Right cardiac atrium (tissue), 5 donors: ENCODE measurements around the gene IL17F. TPM values are rescaled to one million over a fixed set of nuclear protein-coding genes. Genes with fewer than 3 reads are reported as not detected.

ENCODE experiments used
- ATAC-seq, 2 donors: fragments of 200-7000 bp; cut with Tn5 transposase; one replicate each; pipeline versions ENCODE4 v1.8.0 to v1.9.1; 2020; ENCODE audit warnings: moderate library complexity in 2 of 2, mild to moderate bottlenecking in 1 of 2
- DNase-seq, 3 donors: peaks; one replicate each; pipeline ENCODE4 v3.0.0-alpha.2; 2020
- H3K27ac ChIP-seq: one replicate; pipeline ENCODE4 v1.5.1; 2013; ENCODE audit warnings: mild to moderate bottlenecking, low read length, control low read depth, moderate library complexity
- H3K27me3 ChIP-seq: one replicate; pipeline ENCODE4 v1.6.1; 2013; ENCODE audit not compliant: control insufficient read depth, insufficient read depth
- H3K4me1 ChIP-seq: one replicate; pipeline ENCODE4 v1.6.1; 2013; ENCODE audit warnings: low read length; ENCODE audit not compliant: control insufficient read depth, insufficient read depth
- H3K4me3 ChIP-seq: one replicate; pipeline ENCODE4 v1.5.1; 2013; ENCODE audit warnings: low read length, control low read depth
- H3K9me3 ChIP-seq: one replicate; pipeline ENCODE4 v1.6.1; 2013; ENCODE audit warnings: low read length; ENCODE audit not compliant: control insufficient read depth
- WGBS: extraction: QIAGEN DNeasy Blood & Tissue Kit; methylation state at CpG from one replicate; pipeline ENCODE4 v1.1.7; 2013; 5-methylcytosine and 5-hydroxymethylcytosine counted together
- intact Hi-C, 4 donors: fragments of 100-400 bp; cut with DNase I; formaldehyde crosslinking; loops; one replicate each; pipeline versions ENCODE4 v1.11.0 to v1.14.0; 2022 to 2023
- polyA plus RNA-seq: library from polyadenylated mRNA; stranded (reverse); fragments of 200-250 nt; gene quantifications from one replicate; pipeline ENCODE4 v1.2.3, GENCODE V29; 2013
- total RNA-seq, 4 donors: library from RNA; stranded (reverse); fragmentation: NEBNext Ultra II Directional; extraction: Animal tissue kit (Norgen Biotek cat#: 25700); gene quantifications; one replicate each; pipeline ENCODE4 v1.2.1, GENCODE V29; 2021
- donor health status: healthy with polysubstance abuse.
- donor health status: DM: no; HTN: yes; CAD: no.
- donor health status: DM: no; HTN: no; CAD: no.
- donor health status: DM: no; HTN: yes; CAD: no; lungs with severe emphysema.
- donor health status: DM: yes; HTN: yes; CAD: no.

The IL17F gene
- total and polyA plus RNA-seq, 5 donors, result not detected

DNA sequence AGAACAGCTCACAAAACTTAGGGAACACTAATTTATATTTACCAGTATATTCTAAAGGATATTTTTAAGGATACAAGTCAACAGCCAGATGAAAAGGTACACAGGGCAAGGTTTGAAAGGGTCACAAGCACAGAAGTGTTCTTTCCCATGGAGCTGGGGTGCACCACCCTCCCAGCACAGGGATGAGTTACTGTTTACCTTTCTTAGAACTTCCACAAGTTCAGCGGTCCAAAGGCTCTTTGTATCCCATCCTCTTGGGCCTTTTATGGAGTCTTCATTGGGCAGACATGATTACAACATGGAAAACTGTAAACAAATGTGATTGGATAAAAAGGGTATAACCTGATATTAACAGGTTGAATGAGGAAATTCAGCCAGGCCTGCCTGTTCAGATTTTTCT lies 1.1 kb upstream of the IL17F start:
- DNase-seq (no peak), ATAC-seq (no peak)
- H3K4me1 ChIP-seq, result no peaks in the 10 kb centered on the region
- H3K4me3 ChIP-seq, result no peak overlapping the region
- H3K9me3 ChIP-seq, result no peaks in the 10 kb centered on the region
- H3K27me3 ChIP-seq, result no peaks in the 10 kb centered on the region
- intact Hi-C loops, result no loop called here
- H3K27ac ChIP-seq, result no peak overlapping the region
- WGBS, result 88% methylated on average over 1 of the region's 1 CpG

DNA sequence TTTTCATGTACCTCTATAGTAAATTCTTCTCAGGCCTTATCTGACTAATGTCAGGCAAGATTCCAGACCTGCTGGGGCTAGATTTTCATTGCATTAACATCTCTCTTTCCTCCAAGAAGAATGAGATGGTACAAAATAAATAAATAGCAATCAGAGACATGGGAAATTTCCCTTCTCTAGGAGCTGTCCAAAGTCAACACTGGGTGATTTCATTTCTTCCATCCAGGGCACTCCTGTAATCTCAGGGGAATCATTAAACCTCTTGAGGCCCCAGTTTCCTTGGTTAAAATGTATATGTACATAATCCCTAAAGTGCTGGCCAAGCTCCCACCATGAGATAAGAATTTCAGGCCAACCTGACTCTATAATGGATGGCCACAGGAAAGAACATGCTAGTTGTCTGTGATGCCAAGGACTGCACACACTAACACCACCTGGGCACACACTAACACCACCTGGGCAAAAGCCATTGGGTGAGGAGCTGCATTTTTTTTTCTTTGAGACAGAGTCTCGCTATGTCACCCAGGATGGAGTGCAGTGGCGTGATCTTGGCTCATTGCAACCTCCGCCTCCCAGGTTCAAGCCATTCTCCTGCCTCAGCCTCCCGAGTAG lies 912 bp downstream of the IL17F start:
- no peaks in the 10 kb centered on the region for H3K9me3 ChIP-seq
- no peak for ATAC-seq
- H3K27me3 ChIP-seq, result no peaks in the 10 kb centered on the region
- H3K4me3 ChIP-seq, result no peak overlapping the region
- no peak overlapping the region for H3K27ac ChIP-seq
- 94% methylated on average over 4 of the region's 4 CpGs for WGBS
- no peak for DNase-seq
- intact Hi-C loops, result no loop called here
- H3K4me1 ChIP-seq, result no peaks in the 10 kb centered on the region

DNA sequence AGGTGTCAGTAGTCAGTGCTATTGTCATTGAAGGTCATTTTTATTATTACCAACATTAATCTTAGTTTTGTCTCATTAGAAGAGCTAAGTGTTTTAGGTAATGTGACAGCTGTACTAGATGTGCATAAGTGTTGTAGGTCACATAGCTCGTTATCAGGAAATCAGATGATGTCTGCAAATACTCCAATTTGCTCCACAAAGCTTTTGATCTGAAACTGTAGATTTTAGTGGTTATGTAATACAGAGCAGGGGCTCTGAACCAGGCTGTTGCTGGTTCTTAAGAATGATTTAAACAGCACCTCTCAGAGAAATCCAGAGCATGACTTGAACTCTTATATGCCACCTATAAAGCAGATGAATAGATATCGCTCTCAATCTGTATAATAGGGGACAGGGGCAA lies 2.5 kb downstream of the IL17F start:
- Histone ChIP-seq H3K27me3 (no peaks in the 10 kb centered on the region), H3K9me3 (no peaks in the 10 kb centered on the region), H3K4me3 (no peak overlapping the region), H3K4me1 (no peaks in the 10 kb centered on the region), H3K27ac (no peak overlapping the region)
- WGBS, result 71% methylated on average over 2 of the region's 2 CpGs
- intact Hi-C loops, result no loop called here
- ATAC-seq (no peak), DNase-seq (no peak)

DNA sequence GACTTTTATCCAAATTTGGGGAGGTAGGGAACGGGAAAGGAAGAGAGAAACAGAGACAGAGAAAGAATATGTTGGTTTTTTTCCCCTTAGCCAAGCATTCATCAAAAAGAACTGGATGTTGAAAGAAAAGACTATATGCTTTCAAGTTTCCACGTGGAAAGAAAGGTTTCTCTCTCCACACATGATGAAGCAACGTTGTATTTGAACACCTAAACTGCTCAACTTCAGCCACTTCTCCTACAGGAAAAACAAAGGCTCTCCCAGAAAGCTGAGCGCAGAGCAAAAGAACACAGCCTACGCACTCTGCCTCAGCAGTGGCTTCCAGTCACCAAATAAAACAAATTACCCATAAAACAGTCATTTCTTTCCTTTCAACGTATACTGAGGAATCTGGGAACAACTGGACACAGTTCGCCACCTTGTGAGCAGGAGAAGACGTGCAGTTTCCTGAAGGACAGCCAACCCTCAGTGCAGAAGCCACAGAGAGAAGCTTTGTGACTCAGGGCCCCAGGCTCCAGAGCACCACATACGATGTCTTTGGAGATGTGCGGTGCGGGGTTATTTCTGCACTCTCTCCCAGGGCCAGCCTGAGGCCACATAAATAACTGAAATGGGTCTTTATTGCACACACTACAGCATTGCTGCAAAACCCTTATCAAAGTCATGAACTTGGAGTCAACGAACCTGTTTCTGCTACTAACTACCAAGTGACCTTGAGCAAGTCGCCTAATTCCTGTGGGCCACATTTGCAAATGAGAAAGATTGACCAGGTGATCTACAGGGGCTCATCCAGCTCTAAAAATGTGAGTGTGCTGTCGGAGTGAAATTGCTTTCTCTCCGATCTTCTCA lies 10.1 kb downstream of the IL17F start:
- Histone ChIP-seq H3K27me3 (no peaks in the 10 kb centered on the region), H3K4me1 (no peaks in the 10 kb centered on the region), H3K9me3 (no peaks in the 10 kb centered on the region), H3K4me3 (no peak overlapping the region), H3K27ac (no peak overlapping the region)
- ATAC-seq, result peak; percentile 43 to 51
- 45% methylated on average over 15 of the region's 15 CpGs for WGBS
- DNase-seq, result no peak
- intact Hi-C loops, result no loop called here

DNA sequence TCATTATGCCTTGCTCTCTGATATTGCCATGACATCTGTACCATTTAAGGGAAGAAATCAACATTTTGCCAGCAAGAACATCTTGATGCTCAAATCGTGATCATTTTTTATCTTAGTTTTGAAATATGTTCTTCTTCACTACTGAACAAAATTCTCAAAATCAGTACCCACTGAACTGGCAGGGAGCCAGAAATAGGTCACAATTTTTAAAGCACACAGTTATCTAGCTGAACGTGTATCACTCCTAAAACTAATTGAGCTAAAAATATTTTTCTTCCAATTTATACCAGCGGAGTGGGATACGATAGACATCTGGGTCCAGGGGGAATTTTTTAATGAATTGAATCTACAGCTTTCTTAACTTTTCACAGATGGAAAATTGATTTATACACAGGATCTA lies 11.3 kb downstream of the IL17F start:
- no peak for DNase-seq
- Histone ChIP-seq H3K9me3 (no peaks in the 10 kb centered on the region), H3K27me3 (no peaks in the 10 kb centered on the region), H3K4me1 (no peaks in the 10 kb centered on the region), H3K4me3 (no peak overlapping the region), H3K27ac (no peak overlapping the region)
- intact Hi-C loops, result no loop called here
- 42% methylated on average over 4 of the region's 4 CpGs for WGBS
- ATAC-seq, result no peak

DNA sequence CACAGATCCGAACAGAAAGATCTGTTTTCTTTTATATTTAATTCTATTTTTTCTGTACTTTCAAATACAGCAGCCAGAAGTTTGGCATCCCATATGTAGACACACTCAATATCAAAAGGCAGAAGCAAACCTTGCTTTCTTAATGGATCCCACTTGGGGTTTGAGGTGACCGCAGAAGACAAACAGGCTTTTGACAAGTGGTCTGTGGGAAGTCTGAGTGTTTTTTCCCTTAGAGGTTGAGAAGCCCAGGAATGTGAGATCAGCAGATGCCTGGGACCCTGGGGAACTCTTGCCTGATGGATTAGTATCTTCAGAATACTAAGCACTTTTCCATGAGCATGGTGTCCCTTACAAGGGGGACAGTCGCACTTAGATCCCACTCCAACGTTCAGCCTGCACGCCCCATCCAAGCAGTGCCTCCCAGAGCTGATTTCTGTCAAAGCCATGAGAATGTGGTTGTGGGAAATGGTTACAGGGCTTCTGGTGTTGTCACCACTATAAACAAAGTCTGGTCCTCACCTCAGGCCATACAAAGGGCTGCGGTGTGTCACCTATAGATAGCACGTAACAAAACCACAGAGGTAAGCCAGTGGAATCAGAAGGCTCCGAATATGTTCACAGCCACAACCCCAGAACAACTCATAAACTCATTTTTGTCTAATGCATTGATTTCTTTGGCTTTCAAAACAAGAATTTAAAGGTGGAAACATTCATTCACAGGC lies 12.7 kb downstream of the IL17F start:
- no peaks in the 10 kb centered on the region for H3K9me3 ChIP-seq
- intact Hi-C loops, result no loop called here
- H3K27ac ChIP-seq, result no peak overlapping the region
- no peak overlapping the region for H3K4me3 ChIP-seq
- ATAC-seq, result no peak
- WGBS, result 84% methylated on average over 8 of the region's 8 CpGs
- H3K27me3 ChIP-seq, result no peaks in the 10 kb centered on the region
- DNase-seq, result no peak
- no peaks in the 10 kb centered on the region for H3K4me1 ChIP-seq

DNA sequence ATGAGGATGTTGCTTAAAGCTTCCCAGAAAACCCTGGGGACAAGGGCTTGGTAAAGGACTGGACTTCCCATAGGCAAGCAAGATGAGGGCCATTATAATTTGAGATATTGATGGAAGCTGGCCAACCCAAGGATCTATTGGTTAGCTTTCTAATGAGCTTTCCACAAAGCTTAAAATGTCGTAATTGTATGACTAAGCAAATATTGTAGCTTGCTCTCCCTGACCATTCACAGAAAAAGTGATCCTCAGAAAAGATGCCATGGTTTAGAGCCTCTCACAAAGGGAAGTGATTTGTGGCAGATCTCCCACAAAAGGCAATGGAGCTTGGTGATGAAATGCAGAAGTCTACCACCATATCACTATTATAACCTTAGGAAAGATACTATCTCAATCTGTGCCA lies 13.6 kb downstream of the IL17F start:
- 64% methylated on average over 1 of the region's 1 CpG for whole genome bisulfite sequencing

DNA sequence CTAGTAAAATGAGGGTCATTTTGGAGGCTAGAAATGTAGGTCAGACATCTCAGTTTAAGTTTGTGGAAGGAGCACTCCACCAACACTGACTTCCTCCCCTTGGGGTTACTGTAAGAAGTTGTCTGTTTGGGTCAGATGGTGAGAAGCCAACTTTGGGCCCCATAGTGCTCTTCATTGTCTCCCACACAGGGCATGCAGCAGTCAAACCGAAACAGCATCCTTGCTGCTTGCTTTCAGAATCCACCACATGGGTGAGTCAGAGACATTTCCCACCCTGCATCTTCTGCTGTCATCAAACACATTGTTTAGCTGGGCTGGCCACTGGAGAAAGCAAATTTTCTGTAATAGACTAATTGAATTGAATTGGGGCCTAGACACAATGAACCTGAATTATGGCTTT lies 16.8 kb downstream of the IL17F start:
- WGBS, result 74% methylated on average over 1 of the region's 1 CpG
- ATAC-seq (no peak), DNase-seq (no peak)
- intact Hi-C loops, result no loop called here
- Histone ChIP-seq H3K4me3 (no peak overlapping the region), H3K27me3 (no peaks in the 10 kb centered on the region), H3K27ac (no peak overlapping the region), H3K4me1 (no peaks in the 10 kb centered on the region), H3K9me3 (no peaks in the 10 kb centered on the region)

More for the DNA sequence above, 13.6 kb downstream of the IL17F start:
- DNase-seq, result no peak
- no peak overlapping the region for H3K27ac ChIP-seq
- intact Hi-C loops, result no loop called here
- H3K27me3 ChIP-seq, result no peaks in the 10 kb centered on the region
- no peaks in the 10 kb centered on the region for H3K9me3 ChIP-seq
- no peak for ATAC-seq
- H3K4me1 ChIP-seq, result no peaks in the 10 kb centered on the region
- no peak overlapping the region for H3K4me3 ChIP-seq

DNA sequence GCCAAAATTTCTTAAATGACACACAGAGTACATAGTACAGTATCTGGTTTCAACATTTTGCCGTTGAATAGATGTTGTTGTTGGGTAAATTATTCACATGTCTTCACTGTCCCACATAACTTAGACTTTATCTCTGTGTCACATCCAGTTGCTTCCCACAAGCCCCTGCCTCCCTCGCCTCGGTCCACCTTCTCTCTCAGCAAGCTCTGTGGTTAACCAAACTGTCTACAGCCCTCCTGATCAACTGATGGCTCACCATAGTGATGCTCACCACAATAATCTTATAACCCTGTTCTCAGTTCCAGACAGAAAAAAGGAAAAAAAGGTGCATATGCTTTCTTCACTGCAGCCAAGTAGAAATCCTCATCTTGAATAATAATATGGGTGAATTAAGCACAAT lies 23.0 kb downstream of the IL17F start:
- H3K9me3 ChIP-seq, result no peaks in the 10 kb centered on the region
- intact Hi-C loops, result no loop called here
- H3K4me3 ChIP-seq, result no peak overlapping the region
- no peak overlapping the region for H3K27ac ChIP-seq
- no peaks in the 10 kb centered on the region for H3K27me3 ChIP-seq
- DNase-seq (no peak), ATAC-seq (no peak)
- WGBS, result 48% methylated on average over 3 of the region's 3 CpGs
- H3K4me1 ChIP-seq, result no peaks in the 10 kb centered on the region

DNA sequence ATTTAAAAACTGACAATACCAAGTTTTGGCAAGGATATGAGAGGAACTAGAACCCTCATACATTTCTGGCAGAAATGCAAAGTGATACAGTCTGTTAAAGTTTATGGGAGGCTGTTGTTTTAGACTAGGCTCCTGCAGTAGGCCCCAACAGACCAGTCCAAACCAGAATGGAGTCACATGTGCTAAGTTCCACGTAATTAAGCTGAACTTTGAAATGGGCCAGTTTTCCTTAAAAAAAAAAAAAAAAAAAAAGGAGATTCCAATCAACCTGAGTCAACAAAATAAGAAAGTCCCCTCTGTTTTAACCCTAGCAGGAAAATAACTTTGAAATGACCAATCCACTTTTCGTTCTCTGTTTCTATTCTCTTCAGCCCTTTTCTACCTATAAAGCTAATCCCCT lies 26.5 kb downstream of the IL17F start:
- Histone ChIP-seq H3K27me3 (no peaks in the 10 kb centered on the region), H3K4me3 (no peak overlapping the region), H3K27ac (no peak overlapping the region), H3K4me1 (no peaks in the 10 kb centered on the region), H3K9me3 (no peaks in the 10 kb centered on the region)
- ATAC-seq (no peak), DNase-seq (no peak)
- intact Hi-C loops, result no loop called here
- WGBS, result 75% methylated on average over 2 of the region's 2 CpGs

DNA sequence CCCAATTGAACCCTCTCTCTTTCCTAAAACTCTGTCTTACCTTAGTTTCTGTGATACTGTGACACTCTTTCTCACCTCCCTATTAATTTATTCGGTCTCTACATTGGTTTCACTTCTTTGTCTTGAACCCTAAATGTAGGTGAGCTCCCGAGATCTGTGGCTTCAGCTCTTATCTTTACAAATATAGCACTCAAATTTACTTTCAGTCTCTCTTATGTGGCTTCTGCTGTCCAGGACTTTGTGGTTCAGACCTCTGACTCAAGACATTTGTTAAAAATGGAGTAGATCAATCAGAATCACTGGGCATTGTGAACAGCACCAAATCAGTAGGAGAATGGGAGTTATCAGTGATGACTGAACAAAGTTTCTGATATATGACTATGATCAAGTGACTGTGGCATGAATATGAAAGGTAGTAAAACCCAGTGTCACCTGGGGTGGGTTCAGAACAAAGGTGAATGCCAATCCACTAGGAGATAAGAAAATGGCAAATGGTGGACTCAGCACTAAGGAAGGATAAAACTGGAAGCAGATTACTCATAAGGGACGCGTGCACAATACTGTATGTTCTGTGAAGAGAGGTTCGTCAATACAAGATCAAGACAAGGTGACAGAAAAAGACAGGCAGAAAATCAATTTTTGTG lies 27.2 kb downstream of the IL17F start:
- Histone ChIP-seq H3K27ac (no peak overlapping the region), H3K4me3 (no peak overlapping the region), H3K9me3 (no peaks in the 10 kb centered on the region), H3K27me3 (no peaks in the 10 kb centered on the region), H3K4me1 (no peaks in the 10 kb centered on the region)
- no peak for DNase-seq
- intact Hi-C loops, result no loop called here
- 84% methylated on average over 5 of the region's 5 CpGs for WGBS
- ATAC-seq, result no peak
